ENCODE data around the gene THTPA. TPM values are rescaled to one million over a fixed set of nuclear protein-coding genes. Genes with fewer than 3 reads are reported as not detected.

The THTPA gene
- total RNA-seq, 4 donors from 2014 or later, result 6.4 to 16.8 (median 15.2) TPM

DNA sequence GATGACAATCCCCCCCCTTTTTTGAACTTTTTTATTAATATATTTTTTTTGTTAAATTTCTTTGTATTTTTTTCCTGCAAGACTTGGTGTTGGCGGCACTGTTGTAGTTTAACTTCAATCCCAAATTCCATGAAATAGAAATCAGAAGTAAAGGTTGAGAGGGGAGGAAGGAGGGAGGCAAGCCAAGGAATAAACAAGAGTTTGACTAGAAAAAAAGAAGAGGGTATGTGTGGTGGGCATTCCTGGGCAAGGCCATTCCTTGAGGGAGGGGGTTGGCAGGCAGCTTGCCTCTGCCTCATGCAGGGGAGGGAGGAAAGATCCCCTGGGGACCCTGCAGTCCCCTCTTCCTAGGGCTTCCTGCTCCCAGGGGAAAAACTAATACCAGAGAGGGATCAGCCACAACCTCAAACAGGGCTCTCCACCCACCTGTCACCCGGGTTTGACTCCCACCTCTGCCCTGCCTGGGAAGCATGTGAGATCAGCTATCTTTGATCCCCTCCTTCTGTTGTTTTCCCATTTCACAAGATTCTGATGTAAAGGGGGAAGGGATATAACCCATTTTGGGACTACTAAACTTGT, 12.0 kb downstream of the THTPA start:
- peak overlapping the region; percentile 53 to 55 for H3K4me3 ChIP-seq
- no peaks in the 10 kb centered on the region for H3K27me3 ChIP-seq
- H3K36me3 ChIP-seq, result no peaks in the 10 kb centered on the region
- no peaks in the 10 kb centered on the region for H3K9me3 ChIP-seq
- TF ChIP-seq, protein P1, sequence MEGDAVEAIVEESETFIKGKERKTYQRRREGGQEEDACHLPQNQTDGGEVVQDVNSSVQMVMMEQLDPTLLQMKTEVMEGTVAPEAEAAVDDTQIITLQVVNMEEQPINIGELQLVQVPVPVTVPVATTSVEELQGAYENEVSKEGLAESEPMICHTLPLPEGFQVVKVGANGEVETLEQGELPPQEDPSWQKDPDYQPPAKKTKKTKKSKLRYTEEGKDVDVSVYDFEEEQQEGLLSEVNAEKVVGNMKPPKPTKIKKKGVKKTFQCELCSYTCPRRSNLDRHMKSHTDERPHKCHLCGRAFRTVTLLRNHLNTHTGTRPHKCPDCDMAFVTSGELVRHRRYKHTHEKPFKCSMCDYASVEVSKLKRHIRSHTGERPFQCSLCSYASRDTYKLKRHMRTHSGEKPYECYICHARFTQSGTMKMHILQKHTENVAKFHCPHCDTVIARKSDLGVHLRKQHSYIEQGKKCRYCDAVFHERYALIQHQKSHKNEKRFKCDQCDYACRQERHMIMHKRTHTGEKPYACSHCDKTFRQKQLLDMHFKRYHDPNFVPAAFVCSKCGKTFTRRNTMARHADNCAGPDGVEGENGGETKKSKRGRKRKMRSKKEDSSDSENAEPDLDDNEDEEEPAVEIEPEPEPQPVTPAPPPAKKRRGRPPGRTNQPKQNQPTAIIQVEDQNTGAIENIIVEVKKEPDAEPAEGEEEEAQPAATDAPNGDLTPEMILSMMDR (IDR thresholded peaks at IDR 0.05), result no peak
- TF ChIP-seq POLR2A (IDR thresholded peaks at IDR 0.05), result no peak
- peak overlapping the region; percentile 80 to 86 for H3K27ac ChIP-seq
- no peaks in the 10 kb centered on the region for H3K4me1 ChIP-seq
- DNase-seq, result no peak
- intact Hi-C loops (cut with DNase I; ENCODE audit: low total_unique reads), result no loop called here

DNA sequence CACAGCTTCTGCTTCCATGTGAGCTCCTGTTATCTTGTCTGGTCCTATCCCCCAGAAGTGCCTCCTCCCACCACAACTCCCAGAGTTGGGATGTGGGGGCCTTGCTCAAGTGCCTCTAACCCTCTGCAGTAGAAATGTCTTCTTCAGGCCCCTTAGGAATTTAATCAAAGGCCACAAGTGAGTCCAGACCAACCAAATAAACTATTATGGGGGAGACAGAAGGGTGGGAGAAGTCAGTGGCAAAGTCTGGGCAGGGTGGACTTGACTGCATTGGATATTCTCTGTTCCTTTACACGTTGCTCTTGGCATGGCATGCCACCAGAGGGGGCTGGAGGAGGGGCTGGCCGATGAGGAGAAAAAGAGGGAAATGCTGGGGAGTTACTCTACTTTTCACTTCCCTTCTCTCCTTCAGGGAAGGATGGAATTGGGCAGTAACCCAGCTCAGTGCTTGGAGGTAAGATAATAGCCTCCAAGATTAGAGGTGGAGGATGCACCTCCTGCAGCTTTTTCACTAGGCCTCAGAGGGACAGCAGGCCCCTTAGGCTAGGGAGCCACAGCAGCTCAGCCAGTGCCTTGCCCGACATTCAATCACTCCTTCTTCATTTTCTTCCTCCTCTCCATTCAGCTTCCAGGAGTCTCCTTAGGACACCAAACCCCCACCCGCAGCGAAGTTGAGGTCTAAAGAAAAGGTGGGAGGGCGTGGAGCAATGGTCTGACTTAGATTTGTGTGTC, 12.7 kb downstream of the THTPA start:
- peak overlapping the region; percentile 80 to 86 for H3K27ac ChIP-seq
- no peaks in the 10 kb centered on the region for H3K36me3 ChIP-seq
- no peaks in the 10 kb centered on the region for H3K27me3 ChIP-seq
- intact Hi-C loops (cut with DNase I; ENCODE audit: low total_unique reads), result no loop called here
- H3K9me3 ChIP-seq, result no peaks in the 10 kb centered on the region
- H3K4me1 ChIP-seq, result no peaks in the 10 kb centered on the region
- DNase-seq, result peak in 1 of 2 donors; percentile 9
- no peak overlapping the region for H3K4me3 ChIP-seq
- TF ChIP-seq POLR2A (IDR thresholded peaks at IDR 0.05), result no peak
- TF ChIP-seq, protein P1 (IDR thresholded peaks at IDR 0.05), result no peak

DNA sequence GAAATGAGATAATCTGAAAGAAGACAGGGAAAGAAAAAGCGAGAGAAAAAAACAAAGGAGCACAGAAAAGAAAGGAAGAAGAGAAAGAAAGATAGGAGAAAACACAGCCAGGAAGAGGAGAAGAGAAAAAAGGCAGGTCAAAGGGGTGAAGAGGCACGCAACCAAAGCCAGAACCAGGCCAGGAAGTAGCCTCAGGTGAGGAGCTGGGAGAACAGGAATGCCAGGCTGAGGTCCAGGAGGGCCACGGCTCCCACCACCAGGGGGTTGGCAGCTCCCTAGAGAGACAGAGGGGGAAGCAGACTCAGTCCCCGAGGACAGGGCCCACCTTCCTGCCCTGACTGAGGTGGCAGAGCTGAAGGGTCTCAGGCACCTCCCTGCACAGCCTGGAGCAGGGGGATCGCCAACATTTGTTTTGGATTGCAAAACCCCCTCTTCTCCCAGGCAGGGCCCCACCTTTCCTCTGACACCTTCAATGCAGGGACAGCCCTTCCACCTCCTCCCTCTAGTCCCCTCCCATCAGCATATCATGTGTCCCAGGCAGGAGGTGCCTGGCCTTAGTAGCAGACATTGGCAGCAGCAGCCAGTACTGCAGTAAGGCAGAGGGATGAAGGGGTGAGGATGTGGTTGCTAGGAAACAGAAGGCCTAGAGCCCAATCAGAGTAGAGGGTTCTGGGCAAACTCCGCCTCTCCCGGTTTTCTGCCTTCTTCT, 13.5 kb downstream of the THTPA start:
- TF ChIP-seq, protein P1 (IDR thresholded peaks at IDR 0.05), result no peak
- no peak for TF ChIP-seq POLR2A (IDR thresholded peaks at IDR 0.05)
- intact Hi-C loops (cut with DNase I; ENCODE audit: low total_unique reads), result no loop called here
- DNase-seq, result peak in 1 of 2 donors; percentile 15
- H3K4me3 ChIP-seq, result no peak overlapping the region
- H3K27me3 ChIP-seq, result no peaks in the 10 kb centered on the region
- no peak overlapping the region for H3K27ac ChIP-seq
- no peaks in the 10 kb centered on the region for H3K36me3 ChIP-seq
- H3K4me1 ChIP-seq, result no peaks in the 10 kb centered on the region
- H3K9me3 ChIP-seq, result no peaks in the 10 kb centered on the region

DNA sequence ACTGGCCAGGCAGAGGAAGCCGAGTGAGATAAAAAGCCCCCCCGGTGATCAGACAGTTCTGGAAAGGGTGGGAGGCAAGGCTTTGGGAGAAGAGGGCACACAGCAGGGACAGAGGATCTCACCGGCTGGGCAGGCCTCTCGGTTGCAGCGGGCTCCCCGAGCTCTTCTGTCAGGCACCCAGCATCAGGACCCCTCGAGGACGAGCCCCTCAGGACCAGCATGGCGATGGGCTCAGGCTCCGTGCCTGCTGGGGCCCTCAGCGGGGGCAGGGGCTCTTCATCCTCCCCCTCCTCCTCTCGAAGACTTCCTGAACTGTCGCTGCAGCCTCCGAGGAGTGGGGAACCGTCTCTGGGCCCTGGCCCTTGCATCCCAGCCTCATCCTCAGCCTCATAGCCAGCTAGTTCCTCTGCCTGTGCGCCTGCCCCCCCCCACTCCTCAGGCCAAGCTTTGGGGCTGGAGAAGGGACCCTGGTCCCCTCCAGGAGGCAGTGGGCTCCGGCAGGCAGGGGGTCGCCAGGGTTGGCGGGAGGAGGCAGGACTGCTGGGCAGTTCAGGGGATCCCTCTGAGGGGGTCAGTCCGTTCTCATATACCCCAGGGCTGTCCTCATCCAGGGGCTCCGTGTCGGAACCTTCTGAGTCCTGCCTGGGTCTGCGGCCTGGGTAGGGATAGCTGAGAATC, 14.9 kb downstream of the THTPA start:
- Histone ChIP-seq H3K4me3 (no peak overlapping the region), H3K4me1 (no peaks in the 10 kb centered on the region), H3K27ac (no peak overlapping the region), H3K9me3 (no peaks in the 10 kb centered on the region), H3K36me3 (no peaks in the 10 kb centered on the region), H3K27me3 (no peaks in the 10 kb centered on the region)
- intact Hi-C loops (cut with DNase I; ENCODE audit: low total_unique reads), result no loop called here
- TF ChIP-seq, protein P1 (IDR thresholded peaks at IDR 0.05), result no peak
- TF ChIP-seq POLR2A (IDR thresholded peaks at IDR 0.05), result no peak
- peak in 1 of 2 donors; percentile 13 for DNase-seq

Data from uterus (tissue), 4 donors.